Activated CD8-positive, alpha-beta memory T cell treated with anti-CD3 and anti-CD28 coated beads, Interleukin-2, amount 50 U/mL, for 24 hours (primary cell): Measurements from ENCODE around the gene GRAP.
"Not testable (repeated sequence)": the region's sequence is repeated elsewhere in the genome, so short reads cannot be mapped to it uniquely, and the experiment has no call there.

Experiments used
- DNase-seq: peaks from one replicate; pipeline ENCODE4 v3.0.0-alpha.2; 2020; ENCODE audit errors: extremely low read depth

GRAP gene

GRCh38 chr17:19042369-19042768 is 4.4 kb downstream of the GRAP start:
- not testable (repeated sequence) for DNase-seq

GRCh38 chr17:19041871-19042270 is 4.9 kb downstream of the GRAP start:
- DNase-seq, result not testable (repeated sequence)

GRCh38 chr17:19040350-19040749 is 6.4 kb downstream of the GRAP start:
- DNase-seq, result not testable (repeated sequence)

- DNase-seq, result not testable (repeated sequence)
Observed at GRCh38 chr17:19038730-19039129, 8.0 kb downstream of the GRAP start.

GRCh38 chr17:19038007-19038406 is 8.8 kb downstream of the GRAP start:
- DNase-seq, result not testable (repeated sequence)

- DNase-seq, result not testable (repeated sequence)
Observed at GRCh38 chr17:19037547-19037946, 9.2 kb downstream of the GRAP start.

- DNase-seq, result not testable (repeated sequence)
Observed at GRCh38 chr17:19036186-19036585, 10.6 kb downstream of the GRAP start.

GRCh38 chr17:19032377-19032988 is 14.3 kb downstream of the GRAP start:
- DNase-seq, result not testable (repeated sequence)

- not testable (repeated sequence) for DNase-seq
Observed at GRCh38 chr17:19031729-19032128, 15.0 kb downstream of the GRAP start.

GRCh38 chr17:19030771-19031449 is 15.8 kb downstream of the GRAP start:
- not testable (repeated sequence) for DNase-seq

GRCh38 chr17:19029740-19030139 is 17.0 kb downstream of the GRAP start:
- not testable (repeated sequence) for DNase-seq

- not testable (repeated sequence) for DNase-seq
Observed at GRCh38 chr17:19028671-19029070, 18.1 kb downstream of the GRAP start.

- DNase-seq, result no peak
Observed at GRCh38 chr17:19024101-19025078, 22.4 kb downstream of the GRAP start.

- DNase-seq, result no peak
Observed at GRCh38 chr17:19023209-19023999, 23.4 kb downstream of the GRAP start.

GRCh38 chr17:19022747-19023146 is 24.0 kb downstream of the GRAP start:
- no peak for DNase-seq

- DNase-seq, result no peak
Observed at GRCh38 chr17:19022128-19022527, 24.6 kb downstream of the GRAP start.

GRCh38 chr17:19021622-19022083 is 25.1 kb downstream of the GRAP start:
- no peak for DNase-seq

- DNase-seq, result not testable (repeated sequence)
Observed at GRCh38 chr17:19021011-19021621, 25.6 kb downstream of the GRAP start.

- no peak for DNase-seq
Observed at GRCh38 chr17:19020016-19020415, 26.7 kb downstream of the GRAP start.

GRCh38 chr17:19019041-19019941 is 27.5 kb downstream of the GRAP start:
- DNase-seq, result no peak
